Fibroblast of skin of back (primary cell): ENCODE data around the gene CCDC150.
"Not testable (repeated sequence)": the region's sequence is repeated elsewhere in the genome, so short reads cannot be mapped to it uniquely, and the experiment has no call there.

Experiments
- DNase-seq: peaks from one replicate; pipeline ENCODE4 v3.0.0-alpha.2; 2013

The CCDC150 gene

DNA sequence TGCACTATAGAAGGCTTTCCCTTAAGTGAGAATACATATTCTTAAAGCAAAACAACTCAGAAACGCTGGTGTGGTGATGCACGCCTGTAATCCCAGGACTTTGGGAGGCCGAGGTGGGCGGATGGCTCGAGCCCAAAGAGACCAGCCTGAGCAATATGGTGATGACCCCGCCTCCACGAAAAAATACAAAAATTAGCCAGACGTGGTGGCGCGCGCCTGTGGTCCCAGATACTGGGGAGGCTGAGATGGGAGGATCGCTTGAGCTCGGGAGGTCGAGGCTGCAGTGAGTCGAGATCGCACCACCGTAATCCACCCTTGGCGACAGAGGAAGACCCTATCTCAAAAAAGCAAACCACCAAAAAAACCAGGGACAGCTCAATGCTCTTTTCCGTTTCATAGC, 750 bp upstream of the CCDC150 start:
- DNase-seq: no peak

DNA sequence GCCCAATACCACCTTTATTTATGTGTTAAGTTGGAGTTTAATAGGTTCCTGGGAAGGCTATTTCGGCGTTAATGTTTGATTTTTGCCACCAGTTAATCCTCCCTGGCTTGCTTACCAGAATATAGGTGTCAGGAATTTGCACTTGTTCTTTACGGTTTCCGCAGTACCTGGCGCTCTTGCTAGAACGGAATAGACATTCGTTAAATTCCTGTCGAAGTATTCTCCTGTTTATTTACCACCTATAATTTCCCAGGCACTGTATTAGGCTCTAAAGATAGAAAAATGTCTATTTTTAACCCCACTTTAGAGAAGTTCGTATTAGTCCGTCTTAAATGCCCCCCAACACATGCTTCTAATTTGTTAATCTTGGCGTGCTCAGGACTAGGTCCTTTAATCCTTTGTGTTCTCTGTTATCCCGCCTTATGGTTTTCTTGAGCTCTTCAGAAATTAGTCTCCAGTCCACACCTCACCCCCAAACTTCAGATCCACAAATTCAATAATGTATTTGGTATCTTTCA, 575 bp downstream of the CCDC150 start:
- no peak for DNase-seq

DNA sequence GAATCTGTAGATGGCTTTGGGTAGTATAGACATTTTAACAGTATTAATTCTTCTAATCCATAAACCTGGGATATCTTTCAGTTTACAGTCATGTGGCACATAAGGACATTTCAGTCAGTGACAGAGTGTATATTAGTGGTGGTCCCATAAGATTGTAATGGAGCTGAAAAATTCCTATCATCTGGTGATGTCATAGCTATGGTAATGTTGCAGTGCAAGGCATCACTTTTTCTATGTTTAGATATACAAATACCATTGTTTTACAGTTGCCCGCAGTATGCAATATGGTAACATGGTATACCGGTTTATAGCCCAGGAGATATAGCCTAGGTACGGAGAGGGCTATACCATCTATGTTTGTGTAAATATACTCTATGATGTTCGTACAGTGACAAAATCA, 9.7 kb downstream of the CCDC150 start:
- DNase-seq: no peak

DNA sequence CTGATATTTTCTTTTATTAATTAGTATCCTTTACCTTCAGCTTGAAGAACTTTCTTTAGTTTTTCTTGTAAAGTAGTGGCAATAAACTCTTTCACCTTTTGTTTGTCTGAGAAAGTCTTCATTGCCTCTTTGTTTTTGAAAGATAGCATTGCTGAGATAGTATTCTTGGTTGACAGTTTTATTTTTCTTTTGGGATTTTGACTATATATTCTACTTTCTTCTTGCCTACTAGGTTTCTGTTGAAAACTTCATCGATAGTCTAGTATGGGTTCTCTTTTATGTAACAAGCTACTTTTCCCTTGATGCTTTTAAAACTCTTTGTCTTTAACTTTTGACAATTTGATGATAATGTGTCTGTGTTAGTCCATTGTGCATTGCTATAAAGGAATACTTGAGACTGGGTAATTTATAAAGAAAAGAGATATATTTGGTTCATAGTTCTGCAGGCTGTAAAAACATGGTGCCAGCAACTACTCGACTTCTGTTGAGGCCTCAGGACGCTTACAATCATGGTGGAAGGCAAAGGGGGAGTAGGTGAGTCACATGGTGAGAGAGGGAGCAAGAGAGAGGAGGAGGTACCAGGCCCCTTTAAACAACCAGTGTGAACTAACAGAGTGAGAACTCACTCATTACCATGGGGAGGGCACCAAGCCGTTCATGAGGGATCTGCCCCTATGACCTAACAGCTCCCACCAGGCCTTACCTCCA, 12.0 kb downstream of the CCDC150 start:
- DNase-seq: no peak

DNA sequence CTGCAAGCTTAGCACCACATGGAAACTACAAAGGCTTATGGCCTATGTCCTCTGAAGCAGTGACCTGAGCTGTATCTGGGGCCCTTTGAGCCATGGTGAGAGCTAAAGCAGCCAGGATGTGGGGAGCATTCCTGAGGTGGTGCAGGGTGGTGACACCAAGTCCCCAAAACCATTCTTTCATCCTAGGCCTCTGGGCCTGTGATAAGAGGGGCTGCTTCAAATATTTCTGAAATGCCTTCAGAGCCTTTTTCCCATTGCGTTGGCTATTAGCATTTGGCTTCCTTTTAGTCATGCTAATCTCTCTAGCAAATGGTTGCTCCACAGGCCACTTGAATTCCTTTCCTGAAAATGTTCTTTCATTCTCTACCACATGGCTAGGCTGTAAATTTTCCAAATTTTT, 13.4 kb downstream of the CCDC150 start:
- DNase-seq: no peak

DNA sequence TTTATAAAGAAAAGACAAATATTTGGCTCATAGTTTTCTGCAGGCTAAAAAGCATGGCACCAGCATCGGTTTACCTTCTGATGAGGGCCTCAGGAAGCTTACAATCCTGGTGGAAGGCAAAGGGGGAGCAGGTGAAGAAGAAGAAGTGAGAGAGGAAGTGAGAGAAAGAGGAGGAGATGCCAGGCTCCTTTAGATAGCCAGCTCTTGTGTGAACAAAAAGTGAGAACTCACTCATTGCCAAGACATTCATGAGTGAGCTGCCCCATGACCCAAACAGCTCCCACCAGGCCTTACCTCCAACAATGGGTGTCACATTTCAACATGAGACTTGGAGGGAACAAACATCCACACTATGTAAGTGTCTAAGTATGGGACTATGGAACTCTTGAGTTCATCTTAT, 14.3 kb downstream of the CCDC150 start:
- DNase-seq: no peak

DNA sequence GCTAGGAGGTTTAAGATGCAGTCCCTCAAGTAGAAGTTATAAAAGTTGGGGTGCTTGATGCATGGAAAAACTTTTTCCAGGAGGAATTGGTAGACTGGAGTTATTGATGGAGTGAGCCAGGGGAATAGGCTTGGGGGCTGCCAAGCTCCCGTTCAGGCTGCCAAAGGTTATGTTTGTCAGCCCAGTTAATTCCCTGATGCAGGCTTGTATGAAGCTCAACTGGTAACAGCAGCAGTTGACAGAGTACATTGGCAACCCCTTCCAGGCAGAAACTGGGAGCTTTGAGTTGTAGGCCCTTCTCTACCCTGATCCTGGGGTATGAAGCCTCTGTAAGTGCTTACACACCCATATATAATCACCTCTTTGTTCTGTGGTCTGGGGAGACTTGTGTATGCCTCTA, 16.2 kb downstream of the CCDC150 start:
- no peak for DNase-seq

DNA sequence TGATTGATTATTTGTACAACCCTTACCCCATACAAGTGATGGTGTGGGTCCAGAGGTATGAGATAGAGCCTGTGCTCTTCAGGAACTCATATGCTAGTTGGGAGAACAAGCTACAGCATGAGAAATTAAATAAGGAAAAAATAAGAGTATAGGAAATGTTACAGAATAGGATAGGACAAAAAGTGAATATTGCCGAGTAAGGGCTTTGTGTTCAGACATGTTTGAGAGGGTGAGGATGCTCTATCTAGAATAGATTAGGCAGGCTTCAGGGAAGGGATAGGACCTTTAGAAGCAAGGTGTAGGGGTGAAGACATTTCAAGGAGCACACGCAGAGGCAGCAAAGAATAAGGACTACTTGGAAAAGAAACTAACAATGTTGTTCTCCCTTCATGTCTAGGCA, 17.8 kb downstream of the CCDC150 start:
- no peak for DNase-seq

DNA sequence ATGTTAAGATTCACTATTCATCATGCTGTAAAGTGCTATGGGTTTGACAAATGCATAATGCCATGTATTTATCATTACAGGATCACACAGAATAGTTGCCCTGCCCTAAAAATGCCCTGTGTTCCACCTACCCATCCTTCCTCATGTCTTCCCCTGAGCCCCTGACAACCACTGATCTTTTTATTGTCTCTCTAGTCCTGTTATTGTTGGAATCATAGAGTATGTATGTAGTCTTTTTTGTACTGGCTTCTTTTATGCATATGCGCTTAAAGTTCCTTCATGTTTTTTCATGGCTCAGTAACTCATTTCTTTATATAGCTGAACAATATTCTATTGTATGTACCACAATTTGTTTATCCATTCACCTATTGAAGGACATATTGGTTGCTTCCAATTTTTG, 20.3 kb downstream of the CCDC150 start:
- no peak for DNase-seq

DNA sequence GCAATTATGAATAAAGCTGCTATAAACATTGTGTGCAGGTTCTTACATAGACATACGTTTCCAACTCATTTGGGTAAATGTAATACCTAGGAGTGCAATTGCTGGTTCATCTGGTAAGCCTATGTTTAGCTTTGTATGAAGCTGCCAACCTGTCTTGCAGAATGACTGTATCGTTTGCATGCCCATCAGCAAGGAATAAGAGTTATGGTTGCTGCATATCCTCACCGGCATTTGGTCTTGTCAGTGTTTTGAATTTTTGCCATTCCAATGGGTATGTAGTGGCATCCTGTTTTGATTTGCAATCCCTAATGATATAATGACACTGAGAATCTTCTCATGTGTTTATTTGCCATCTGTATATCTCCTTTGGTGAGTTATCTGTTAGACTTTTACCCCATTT, 20.7 kb downstream of the CCDC150 start:
- DNase-seq: peak; percentile 85

DNA sequence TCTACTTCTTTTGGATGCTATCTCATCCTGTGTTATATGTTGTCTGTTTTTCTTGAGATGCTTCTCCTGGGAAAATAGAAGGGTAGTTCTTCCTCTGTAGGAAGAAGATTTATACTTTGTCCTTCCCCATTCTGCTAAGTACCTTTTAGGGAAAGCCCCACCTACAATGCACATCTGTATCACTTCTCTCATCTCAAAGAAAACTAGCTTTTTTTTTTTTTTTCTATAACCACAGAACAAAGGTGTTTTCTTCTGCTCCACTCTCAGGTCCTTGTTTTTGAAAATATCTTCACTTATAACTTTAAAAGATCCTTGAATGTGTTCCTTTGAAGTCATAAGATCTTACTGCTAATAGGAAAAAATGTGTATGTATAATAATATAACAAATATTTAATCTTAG, 30.8 kb downstream of the CCDC150 start:
- no peak for DNase-seq

DNA sequence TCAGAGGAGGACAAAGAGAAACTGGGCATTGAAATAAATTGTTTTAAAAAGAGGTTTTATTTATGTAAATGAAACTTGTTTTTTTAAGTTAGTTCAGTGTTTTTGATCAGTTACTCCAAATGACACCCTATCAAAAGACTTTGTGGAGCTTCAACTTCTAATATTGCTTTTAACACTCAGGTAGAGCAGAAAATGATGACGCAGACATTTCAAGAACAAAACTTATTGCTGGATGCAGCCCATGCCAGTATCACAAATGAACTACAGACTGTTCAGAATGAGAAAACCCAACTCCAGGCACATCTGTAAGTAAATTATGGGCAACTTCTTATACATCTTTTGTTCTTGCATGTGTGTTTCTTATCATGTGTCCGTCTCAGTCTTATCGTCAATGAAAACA, 36.4 kb downstream of the CCDC150 start:
- no peak for DNase-seq

DNA sequence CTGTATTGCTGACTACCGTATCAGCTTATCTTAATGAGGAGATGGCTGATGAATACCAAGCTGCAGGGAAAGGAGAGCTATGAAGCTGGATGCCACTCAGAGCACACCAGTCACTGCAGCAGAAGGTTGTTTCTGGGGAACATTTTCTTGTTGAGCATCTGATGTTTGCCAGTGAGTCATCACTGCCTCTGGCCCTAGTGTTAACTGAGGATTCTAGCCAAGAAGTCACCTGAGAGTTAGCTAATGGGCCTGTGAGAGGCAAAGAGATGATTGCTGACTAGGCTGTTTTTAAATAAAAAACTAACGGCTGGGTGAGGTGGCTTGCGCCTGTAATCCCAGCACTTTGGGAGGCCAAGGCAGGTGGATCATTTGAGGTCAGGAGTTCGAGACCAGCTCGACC, 37.9 kb downstream of the CCDC150 start:
- peak; percentile 4 for DNase-seq

DNA sequence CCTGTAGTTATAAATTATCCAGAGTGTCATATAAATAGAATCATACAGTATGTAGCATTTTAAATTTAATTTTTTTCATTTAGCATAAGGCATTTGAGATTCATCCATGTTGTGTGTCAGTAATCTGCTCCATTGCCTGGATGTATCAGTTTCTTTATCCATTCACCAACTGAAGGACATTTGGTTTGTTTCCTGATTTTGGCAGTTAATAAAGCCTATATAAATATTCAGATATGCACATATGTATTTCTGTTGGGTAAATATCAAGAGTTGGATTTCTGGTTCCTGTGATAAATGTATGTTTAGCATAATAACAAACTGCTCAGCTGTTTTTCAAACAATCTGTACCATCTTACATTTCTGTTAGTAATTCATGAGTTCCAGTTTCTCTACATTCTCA, 39.9 kb downstream of the CCDC150 start:
- DNase-seq: no peak

DNA sequence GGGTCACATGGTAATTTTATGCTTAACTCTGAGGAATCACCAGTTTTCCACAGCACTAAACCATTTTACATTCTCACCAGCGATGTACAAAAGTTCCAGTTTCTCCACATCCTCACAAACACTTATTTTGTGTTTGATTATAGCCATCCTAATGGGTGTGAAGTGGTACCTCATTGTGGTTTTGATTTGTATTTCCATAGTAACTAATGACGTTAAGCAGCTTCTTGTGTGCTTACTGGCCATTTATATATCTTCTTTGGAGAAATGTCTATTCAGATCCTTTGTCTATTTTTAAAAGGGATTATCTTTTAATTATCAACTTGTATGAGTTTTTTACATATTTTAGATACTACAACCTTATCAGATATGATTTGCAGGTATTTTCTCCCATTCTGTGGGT, 42.0 kb downstream of the CCDC150 start:
- DNase-seq: no peak

DNA sequence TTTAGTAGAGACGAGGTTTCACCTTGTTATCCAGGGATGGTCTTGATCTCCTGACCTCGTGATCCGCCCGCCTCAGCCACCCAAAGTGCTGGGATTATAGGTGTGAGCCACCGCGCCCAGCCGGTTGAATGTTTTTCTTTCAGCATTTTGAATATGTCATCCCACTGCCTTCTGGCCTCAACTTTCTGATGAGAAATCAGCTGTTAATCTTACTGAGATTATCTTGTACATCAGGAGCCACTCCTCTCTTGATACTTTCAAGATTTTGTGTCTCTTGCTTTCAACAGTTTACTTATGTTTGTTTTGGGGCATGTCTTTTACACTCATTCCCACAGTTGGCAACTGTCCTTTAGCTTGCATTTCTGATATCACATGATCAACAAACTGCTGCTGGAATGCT, 46.3 kb downstream of the CCDC150 start:
- no peak for DNase-seq

DNA sequence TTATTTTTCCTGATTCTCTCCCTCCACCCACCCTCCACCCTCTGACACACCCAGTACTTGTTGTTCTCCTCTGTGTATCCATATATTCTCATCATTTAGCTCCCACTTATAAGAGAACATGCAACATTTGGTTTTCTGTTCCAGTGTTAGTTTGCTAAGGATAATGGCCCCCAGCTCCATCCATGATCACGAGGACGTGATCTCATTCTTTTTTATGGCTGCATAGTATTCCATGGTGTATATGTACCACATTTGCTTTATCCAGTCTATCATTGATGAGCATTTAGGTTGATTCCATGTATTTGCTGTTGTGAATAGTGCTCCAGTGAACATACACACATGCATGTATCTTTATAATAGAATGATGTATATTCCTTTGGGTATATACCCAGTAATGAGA, 47.2 kb downstream of the CCDC150 start:
- not testable (repeated sequence) for DNase-seq

DNA sequence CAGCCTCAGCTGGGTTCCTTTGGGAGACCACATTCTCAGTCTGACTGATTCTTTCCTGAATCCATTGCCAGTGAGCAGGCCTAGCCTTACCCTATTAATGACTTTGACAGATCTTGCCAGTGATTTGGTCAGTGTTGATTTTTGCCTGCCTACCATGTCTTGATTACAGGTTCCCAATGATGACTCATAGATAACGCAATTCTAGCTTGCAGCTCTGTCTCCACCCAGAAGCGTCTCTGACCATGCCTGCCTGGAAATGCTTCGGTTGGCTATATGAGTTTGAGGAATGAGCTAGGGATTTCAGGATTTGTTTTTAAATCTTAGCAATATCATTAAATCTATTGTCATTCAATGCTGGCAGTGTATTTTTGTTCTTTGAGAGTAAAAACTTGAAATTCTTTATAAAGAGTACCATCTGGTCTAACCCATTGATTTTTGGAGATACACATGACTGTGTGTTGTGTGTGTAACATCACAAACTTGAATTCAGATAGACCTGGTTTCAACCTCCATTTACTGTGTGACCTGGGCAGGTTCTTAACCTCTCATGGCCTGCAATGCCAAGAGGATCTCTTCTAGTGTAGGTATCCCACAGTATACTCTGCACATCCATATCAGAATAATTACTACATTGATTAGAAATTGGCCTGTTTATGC, 57.0 kb downstream of the CCDC150 start:
- peak; percentile 35 for DNase-seq

DNA sequence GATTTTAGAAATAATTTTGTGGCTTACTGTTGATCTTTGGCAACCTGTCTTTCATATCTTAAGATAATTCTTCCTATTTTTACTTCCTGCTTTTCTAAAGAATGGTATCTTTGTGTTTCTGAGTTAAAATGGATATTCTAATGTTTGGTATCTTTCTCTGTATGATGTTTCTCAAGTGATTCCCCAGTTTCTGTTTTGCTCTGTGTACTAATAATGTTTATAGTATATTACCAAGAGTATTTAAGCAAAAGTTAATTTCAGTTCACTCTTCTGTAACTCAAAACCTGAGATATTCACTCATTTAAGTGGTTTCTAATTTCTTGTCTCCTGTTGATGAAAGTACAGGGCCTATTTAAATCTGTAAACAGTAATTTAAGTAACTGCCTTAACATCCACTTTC, 58.3 kb downstream of the CCDC150 start:
- no peak for DNase-seq

DNA sequence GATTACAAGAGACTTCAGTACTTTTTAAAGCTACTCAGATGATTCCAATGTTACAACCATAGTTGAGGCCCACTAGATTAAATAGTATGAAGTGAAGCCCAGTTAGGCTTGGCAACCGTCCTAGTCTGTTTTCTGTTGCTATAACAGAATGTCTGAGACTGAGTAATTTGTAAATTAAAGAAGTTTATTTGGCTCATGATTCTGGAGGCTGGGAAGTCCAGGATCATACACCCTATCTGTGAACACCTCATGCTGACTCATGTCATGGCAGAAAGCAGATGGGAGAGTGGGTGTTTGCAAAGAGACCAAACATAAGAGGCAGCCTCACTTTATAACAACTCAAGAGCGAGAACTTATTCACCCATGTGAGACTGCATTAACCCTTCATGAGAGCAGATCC, 63.1 kb downstream of the CCDC150 start:
- DNase-seq: peak; percentile 50

DNA sequence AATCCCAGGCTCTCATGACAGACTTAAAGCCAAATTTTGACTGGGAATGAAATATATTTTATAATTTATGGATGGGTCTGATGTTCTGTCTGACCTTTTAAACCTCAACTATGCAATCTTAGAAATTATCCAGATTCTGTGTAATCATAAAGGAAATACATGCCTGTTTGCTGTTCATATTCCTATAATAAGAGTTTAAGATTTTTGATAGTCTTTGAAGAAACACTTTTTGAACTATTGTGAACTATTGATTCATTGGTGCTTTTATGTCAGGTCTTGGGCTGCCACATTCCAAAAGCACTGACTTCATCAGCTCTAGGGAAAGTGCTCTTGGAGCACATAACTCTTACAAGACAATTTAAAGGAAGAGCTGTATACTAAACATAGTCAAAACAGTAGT, 64.2 kb downstream of the CCDC150 start:
- DNase-seq: peak; percentile 36

DNA sequence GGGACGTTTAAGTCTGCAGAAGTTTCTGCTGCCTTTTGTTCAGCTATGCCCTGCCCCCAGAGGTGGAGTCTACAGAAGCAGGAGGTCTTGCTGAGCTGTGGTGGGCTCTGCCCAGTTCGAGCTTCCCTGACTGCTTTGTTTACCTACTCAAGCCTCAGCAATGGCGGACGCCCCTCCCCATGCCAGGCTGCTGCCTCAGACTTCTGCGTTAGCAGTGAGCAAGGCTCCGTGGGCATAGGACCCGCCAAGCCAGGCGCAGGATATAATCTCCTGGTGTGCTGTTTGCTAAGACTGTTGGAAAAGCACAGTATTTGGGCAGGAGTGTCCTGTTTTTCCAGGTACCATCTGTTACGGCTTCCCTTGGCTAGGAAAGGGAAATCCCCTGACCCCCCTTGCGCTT, 70.5 kb downstream of the CCDC150 start:
- not testable (repeated sequence) for DNase-seq

DNA sequence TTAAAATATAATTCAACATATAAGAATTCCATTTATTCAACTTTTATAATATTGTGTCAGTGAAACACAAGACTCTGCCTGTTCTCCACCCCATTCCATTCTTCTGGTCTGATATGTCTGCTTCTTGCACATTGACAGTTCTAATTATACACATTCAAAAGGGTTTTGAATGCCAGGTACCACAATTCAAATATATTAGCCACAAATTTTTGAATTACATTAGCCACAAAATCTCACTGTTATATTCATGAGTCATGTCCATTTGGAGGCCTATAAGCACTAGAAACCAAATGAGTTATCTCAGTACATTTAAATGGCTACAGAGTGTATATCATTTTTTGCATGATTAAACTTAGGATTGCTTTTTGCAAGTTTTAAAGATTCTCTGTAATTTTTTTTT, 72.1 kb downstream of the CCDC150 start:
- DNase-seq: no peak

DNA sequence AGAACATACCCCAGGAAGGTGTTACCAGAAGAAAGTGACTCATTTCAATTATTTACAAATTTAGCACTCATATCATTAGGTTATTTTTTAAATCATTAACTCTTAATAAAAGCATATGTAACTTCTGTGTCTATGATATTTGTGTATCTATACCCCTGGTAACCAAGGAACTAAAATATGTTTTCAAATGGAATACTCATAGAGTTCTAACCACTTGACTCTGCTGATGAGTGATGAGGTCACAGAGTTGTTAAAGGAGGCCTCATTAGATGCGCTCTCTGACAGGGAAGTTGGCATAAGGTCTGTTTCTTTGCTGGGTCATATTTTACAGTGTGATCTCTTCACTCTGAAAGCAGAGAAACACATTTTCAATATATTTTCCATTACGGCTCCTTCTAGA, 73.4 kb downstream of the CCDC150 start:
- DNase-seq: no peak
